Hepatocyte (in vitro differentiated cells): ENCODE measurements around the gene TPM4.

Experiments used
- EZH2 ChIP-seq: fragments of 200-600 bp; sonication (generic); IDR thresholded peaks from 2 replicates; pipeline ENCODE4 v1.6.1; 2016; ENCODE audit warnings: antibody characterized with exemption, mild to moderate bottlenecking, borderline replicate concordance
- EZH2phosphoT487 ChIP-seq: fragments of 200-600 bp; sonication (generic); IDR thresholded peaks from one replicate; pipeline ENCODE4 v1.6.1; 2018; ENCODE audit warnings: antibody characterized with exemption, mild to moderate bottlenecking, low read depth, moderate library complexity; ENCODE audit not compliant: unreplicated experiment, severe bottlenecking
- TF ChIP-seq, protein P1 (sequence below): fragments of 200-600 bp; sonication (generic); IDR thresholded peaks from 2 replicates; pipeline ENCODE4 v1.5.1; 2016; ENCODE audit warnings: antibody characterized with exemption, mild to moderate bottlenecking; ENCODE audit not compliant: poor library complexity

DNA sequence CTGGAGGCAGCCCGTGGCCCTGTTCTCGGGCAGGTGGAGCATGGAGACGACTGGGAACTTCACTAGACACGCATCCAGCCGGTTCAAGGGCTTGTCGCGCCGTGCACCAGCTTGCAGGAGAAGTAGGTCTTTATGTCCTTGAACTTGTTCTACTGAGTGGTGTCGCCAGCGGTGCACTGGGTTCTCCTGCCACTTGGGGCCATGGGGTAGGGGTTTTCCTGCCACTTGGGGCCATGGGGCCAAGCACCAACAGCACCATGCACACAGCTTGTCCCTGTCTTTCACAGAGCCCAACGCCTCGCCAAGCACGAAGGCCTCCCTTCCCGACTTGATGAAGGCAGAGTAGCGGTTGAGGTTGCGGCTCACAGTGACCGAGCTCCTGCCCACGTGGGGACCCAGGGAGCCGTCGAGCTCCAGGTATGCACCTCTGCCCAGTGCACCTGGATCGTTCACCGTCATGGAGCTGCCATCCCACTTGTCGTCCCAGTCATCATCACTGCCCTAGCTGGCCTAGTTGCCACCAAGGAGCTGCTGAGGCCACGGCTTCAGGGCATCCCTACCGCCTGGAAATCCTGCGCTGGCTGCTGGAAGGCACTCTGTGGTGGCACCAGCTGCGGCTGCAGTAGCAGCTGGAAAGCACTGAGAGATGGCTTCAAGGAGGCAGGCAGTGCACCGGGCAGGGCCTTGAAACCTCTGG is 40.5 kb upstream of the TPM4 start:
- TF ChIP-seq, protein P1, sequence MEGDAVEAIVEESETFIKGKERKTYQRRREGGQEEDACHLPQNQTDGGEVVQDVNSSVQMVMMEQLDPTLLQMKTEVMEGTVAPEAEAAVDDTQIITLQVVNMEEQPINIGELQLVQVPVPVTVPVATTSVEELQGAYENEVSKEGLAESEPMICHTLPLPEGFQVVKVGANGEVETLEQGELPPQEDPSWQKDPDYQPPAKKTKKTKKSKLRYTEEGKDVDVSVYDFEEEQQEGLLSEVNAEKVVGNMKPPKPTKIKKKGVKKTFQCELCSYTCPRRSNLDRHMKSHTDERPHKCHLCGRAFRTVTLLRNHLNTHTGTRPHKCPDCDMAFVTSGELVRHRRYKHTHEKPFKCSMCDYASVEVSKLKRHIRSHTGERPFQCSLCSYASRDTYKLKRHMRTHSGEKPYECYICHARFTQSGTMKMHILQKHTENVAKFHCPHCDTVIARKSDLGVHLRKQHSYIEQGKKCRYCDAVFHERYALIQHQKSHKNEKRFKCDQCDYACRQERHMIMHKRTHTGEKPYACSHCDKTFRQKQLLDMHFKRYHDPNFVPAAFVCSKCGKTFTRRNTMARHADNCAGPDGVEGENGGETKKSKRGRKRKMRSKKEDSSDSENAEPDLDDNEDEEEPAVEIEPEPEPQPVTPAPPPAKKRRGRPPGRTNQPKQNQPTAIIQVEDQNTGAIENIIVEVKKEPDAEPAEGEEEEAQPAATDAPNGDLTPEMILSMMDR = no peak
- TF ChIP-seq EZH2 (no peak), EZH2phosphoT487 (no peak)
